ENCODE data around the gene SORCS2.

The SORCS2 gene

DNA sequence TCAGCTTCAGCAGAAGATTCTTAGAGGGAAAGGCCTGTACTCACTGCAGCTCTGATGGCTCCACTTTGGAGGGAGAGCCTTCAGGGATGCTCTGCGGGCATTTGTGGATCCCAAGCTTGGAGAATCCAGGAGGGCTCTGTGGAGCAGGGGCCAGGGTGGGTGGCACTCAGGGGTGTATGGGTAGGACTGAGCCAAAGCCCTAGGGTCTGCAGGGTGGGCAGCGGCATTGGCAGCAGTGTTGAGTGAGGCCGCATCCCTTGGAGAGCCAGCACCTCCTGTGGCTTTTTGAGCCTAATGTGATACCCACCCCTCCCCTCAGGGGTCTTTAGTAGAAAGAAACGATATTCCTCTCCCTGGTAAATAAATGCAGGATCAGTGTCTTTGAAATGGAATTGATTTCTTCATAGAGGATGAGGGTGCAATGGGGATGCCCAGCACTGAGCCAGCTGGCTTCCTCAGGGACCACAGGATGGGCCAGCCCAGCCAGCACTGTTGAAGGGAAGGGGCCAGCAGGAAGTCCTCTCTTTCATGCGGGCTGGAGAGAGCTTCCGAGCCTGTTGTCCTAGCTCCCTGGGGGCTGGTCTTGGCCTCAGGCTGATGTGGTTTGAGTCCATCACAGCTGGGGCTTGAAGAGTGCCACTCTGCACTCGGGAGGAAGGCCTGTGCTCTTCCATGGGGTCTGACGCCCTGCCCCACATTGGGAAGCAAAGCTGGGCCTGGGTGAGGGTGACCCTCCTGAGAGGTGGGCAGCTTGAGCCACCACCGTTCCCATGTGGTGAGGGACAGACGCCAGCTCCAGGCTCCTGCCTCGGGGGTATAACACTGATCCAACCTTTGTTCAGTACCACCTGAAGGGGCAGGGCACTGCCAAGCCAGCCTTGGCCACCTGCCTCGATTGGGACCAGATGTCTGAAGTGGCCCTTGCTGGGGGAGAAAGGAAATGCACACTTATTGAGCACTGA is 192.9 kb downstream of the SORCS2 start:
- Mint-ChIP-seq H3K4me1 (no peaks in the 10 kb centered on the region), H3K27me3 (no peaks in the 10 kb centered on the region), H3K9me3 (peaks cover 8 to 19% of the 10 kb centered on the region in 2 donors), H3K4me3 (no peak overlapping the region), H3K27ac (peak overlapping the region; percentile 65 to 71)
- ATAC-seq (no peak), DNase-seq (no peak)

DNA sequence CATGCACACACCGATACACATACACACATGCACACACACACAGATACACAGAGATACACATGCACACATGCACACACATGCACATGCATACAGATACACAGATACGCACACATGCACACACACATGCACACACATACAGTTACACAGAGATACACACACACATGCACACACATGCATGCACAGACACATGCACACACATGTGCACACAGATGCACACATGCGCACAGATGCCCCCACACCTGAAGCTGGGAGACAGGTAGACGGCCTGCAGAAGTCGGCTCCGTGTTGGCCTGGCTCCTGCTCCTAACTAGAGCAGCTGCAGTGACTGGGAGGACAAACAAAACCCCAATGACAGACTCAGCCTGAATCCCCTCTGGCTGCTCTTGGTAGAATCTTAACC is 195.6 kb downstream of the SORCS2 start:
- Mint-ChIP-seq H3K4me3 (no peak overlapping the region), H3K27ac (no peak overlapping the region)
- ATAC-seq, result no peak

DNA sequence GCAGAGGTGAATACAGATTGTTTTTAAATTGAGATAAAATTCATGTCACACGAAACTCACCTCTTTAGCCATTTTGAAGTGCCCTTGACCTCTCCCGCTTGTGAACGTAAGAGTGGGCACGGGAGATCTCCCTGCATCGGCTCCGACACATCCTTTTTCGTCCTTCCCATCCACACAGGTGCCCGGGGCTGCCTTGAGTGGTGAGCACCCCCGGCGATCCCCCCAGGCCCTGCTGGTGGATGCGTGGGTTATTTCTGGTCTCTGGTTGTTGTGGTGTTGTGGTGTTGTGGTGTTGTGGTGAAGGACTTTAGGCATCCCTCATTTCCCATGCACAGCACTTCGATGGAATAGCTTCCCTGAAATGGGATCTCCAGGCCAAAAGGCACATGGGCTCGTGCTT is 196.3 kb downstream of the SORCS2 start:
- Mint-ChIP-seq H3K9me3 (peaks cover 8 to 19% of the 10 kb centered on the region in 2 donors), H3K4me1 (no peaks in the 10 kb centered on the region), H3K27ac (no peak overlapping the region), H3K4me3 (no peak overlapping the region), H3K27me3 (no peaks in the 10 kb centered on the region)
- DNase-seq (no peak), ATAC-seq (no peak)

More for the DNA sequence above, 195.6 kb downstream of the SORCS2 start:
- H3K9me3 Mint-ChIP-seq, result peaks cover 8 to 19% of the 10 kb centered on the region in 2 donors
- H3K4me1 Mint-ChIP-seq, result no peaks in the 10 kb centered on the region
- H3K27me3 Mint-ChIP-seq, result no peaks in the 10 kb centered on the region
- DNase-seq, result no peak

DNA sequence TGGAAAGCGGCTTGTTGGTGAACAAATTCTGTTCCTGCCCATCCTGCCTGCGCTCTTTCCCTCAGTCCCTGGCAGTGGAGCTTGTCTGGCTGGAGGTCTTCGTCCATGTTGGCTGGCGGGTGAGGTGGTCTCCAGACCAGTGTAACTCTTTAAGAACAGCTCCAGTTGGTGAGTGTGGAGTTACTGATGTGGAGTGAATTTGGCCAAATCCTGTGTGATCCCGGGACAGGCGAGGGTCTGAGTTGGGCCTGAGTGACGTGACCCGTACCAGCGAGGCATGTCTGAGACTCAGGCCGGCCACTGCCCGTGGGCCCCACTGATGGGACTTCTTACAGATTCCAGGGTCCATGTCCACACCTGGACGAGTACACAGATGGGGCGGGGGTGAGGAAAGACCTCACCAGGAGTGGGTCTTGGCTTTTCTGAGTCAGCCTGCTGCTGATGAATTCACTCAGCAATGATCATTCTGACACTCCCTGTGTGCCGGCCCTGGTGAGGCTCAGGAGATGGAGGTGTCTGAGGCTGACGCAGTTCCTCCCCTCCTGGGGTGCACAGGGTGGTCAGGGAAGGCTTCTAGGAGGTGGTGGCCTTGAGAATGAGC is 196.9 kb downstream of the SORCS2 start:
- no peak for DNase-seq
- no peaks in the 10 kb centered on the region for H3K27me3 Mint-ChIP-seq
- no peak overlapping the region for H3K27ac Mint-ChIP-seq
- no peaks in the 10 kb centered on the region for H3K4me1 Mint-ChIP-seq
- ATAC-seq, result no peak
- peaks cover 8 to 19% of the 10 kb centered on the region in 2 donors for H3K9me3 Mint-ChIP-seq
- no peak overlapping the region for H3K4me3 Mint-ChIP-seq

DNA sequence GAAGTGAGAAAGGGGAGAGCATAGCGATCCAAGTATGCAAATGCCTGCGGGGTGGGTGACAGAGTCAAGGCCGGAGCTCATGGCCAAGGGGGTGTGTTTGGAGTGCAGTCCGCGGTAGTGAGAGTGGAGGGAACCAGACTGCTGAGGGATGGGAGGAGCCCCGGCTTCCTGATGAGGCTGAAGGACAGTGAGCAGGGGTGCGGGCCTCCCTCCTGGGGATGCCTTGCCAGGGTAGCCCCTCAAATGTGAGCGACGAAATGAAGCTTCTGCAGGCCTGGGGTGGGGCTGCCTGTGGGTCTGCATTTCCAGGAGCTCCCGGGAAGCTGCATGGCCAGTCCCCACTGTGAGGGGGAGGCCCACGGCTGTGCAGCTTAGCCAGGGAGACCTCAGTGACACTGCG is 197.4 kb downstream of the SORCS2 start:
- no peaks in the 10 kb centered on the region for H3K27me3 Mint-ChIP-seq
- DNase-seq (no peak), ATAC-seq (no peak)
- no peak overlapping the region for H3K27ac Mint-ChIP-seq
- no peak overlapping the region for H3K4me3 Mint-ChIP-seq
- peaks cover 8 to 19% of the 10 kb centered on the region in 2 donors for H3K9me3 Mint-ChIP-seq
- H3K4me1 Mint-ChIP-seq, result no peaks in the 10 kb centered on the region

DNA sequence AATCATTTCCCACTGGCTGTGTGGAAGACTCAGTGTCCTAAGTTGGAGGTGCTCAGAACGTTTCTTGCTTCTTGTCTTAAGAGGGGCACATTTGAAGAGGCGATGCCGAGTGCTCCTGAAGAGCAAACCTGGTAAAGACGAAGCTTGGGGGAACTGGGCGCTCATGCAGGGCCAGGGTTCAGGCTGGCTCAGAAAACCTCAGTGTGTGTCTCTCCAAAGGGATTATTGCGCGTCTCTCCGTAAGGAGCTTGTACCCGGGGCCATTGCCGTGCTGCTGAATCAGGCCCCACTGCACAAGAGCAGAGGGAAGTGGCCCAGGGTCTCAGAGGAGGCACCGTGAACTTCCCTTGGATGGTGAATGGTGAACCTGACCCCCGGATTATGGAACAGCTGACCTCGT is 198.0 kb downstream of the SORCS2 start:
- no peak overlapping the region for H3K27ac Mint-ChIP-seq
- ATAC-seq, result no peak
- DNase-seq, result no peak
- no peaks in the 10 kb centered on the region for H3K27me3 Mint-ChIP-seq
- H3K4me1 Mint-ChIP-seq, result no peaks in the 10 kb centered on the region
- no peak overlapping the region for H3K4me3 Mint-ChIP-seq
- H3K9me3 Mint-ChIP-seq, result peaks cover 8 to 19% of the 10 kb centered on the region in 2 donors

DNA sequence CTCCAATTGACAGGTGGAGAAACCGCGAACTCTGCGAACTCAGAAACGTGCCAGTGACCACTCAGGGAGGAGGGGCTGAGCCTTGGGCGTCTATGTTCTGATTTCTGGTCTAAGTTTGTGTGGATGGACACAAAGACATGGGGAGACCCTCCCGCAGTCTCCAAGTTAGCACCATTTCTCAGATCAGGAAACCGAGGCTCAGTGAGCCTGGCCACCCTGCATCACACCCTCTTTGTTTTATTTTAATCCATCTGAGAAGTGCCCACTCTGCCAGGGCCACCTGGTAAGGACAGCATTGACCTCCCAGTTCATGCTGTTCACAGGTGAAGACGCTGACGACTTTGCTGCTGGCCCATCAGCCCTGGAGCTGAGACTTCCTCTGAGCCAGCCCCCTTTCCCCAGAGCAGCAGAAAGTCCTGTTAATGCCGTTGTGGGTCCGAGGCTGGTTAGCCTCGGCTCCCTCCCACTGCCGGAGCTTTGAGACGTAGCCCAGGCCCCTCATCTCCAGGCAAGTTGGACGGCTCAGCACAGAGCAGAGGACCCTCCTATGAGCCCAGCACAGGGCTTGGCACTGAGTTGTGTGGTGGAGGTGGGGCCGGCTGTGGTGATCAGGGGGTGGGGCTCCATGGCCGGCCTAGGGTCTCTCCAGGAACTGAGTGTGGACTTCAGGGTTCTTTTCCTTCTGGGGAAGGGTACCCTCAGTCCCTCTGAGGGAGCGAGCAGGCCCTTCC is 198.7 kb downstream of the SORCS2 start:
- ATAC-seq, result no peak
- DNase-seq, result no peak
- no peaks in the 10 kb centered on the region for H3K27me3 Mint-ChIP-seq
- H3K9me3 Mint-ChIP-seq, result peaks cover 8 to 16% of the 10 kb centered on the region in 2 donors
- no peaks in the 10 kb centered on the region for H3K4me1 Mint-ChIP-seq
- no peak overlapping the region for H3K27ac Mint-ChIP-seq
- H3K4me3 Mint-ChIP-seq, result no peak overlapping the region

DNA sequence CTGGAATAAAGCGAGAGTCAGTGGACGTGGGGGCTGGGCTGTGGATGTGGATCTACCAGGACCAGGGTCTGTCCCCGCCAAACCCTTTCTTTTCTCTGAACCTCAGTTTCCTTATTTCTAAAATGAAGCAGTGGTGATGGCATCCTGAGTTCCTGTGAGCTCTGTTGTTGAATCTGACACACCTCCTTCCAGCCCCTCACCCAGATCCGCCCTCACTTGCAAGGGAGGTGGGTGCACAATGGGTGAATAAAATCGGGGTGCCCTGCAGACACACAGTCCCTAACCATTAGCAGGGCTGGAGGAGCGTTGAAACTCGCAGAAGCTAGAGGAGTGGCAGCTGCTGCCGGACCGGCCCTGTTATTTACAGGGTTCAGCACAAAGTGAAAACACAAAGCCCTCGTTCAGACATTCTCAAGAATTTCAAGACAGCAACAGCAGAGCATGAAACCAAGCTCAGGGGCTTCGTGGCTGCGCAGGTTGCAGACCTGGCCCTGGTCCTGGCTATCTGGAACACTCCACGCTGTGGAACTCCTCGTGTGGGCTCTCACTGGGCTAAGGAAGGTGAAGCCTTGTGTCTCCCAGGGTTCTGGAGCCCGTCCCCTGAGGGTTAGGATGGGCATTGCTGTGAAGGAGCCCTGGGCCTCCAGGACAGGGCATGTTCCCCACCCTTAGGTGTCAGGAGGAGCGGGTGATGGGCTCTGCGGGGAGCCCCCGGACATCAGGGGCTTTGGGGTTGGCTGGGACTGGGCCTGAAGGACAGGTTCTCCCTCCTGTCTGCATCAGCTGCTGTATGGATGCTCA is 199.5 kb downstream of the SORCS2 start:
- Mint-ChIP-seq H3K4me1 (no peaks in the 10 kb centered on the region), H3K4me3 (no peak overlapping the region), H3K27ac (no peak overlapping the region), H3K9me3 (peaks cover 8 to 11% of the 10 kb centered on the region in 2 donors), H3K27me3 (no peaks in the 10 kb centered on the region)
- DNase-seq (no peak), ATAC-seq (no peak)

DNA sequence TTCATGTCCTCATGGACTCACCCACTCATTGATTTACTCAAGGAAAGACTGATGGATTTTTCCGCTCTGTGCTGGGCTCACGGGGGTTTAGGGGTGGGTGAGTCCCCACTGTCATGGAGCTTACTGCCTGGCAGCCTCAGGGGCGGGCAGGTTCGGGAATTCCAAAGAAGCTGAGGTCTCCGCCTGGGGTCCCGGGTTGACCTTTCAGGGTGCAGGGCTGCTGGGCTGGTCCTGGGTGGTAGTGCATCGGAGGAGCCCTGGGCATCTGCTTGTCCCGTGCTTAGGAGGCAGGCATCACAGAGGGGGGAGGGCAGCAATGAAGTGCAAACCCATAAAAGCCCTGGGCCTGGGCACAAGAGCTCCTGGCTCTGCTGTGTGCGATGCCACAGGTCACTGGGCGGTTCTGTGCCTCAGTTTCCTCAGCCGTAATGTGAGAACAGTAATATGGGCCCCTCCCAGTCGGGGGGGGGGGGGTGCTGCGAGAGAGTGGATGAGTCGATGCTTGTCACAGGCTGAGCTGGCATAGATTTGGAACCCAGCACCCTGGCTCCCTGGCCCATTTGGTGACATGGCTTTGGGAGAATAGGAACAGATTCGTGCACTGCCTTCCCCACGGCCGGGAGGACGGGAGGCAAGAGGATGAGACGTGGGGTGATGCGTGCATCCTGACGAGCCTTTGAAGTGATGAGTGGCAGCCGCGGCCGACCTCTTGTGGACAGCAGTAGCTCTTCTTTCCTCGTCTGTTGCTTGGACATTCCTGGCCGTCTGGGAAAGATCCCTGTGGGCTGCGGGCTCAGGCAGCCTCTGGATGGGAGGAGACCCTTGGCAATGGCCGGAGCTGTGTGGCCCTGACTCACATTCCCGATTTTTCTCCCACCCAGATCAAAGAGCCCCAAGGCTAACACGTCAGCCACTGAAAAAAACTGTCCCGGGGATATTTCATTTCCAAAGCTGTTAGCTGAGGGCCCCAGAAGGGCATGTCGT is 200.4 kb downstream of the SORCS2 start:
- Mint-ChIP-seq H3K4me3 (no peak overlapping the region), H3K9me3 (peaks cover 3 to 5% of the 10 kb centered on the region in 2 donors), H3K4me1 (no peaks in the 10 kb centered on the region), H3K27ac (no peak overlapping the region), H3K27me3 (peaks cover 7% of the 10 kb centered on the region)
- no peak for ATAC-seq
- DNase-seq, result no peak

DNA sequence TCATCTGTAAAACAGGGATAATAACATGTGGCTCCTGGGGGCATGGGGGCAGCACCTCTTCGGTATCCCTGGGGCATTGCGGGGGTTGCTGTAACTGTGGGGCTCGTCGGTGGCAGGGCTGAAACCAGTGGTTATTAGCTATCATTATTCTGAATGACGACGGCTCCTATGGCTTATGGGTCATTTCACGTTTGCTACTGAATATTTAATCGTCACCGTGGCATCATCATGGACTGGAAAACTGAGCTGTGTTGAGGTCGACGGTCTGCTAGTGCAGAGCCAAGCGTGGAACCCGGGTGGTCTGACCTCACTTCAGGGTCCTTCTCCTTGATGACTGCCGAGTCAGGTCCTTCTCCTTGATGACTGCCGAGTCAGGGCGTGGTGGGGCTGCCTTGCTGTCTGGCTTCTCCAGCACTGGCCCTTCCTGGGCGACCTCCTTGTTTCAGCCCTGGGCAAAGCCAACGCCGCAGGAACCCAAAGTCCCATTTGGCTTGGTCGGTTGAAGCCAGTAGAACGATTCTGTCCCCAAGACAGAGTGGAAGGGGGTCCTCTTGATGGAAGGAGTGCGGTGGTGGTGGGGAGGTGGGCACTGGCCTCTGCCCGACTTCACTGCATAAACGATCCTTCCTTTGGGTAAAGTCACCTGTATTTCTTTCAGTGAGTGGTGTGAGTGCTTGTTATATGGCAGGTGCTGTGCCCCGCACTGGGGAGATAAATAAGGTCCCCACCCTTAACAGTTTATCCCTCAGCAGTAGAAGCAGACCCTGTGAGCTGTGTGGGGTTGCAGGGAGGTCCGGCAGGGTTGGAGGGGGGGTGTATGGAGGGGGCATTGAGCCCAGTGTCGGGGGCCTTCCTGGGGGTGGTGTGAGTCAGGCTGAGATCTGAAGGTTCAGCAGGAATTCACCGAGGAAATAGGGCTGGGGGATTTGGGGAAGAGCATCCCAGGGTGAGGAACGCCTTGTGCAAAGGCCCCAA is 201.6 kb downstream of the SORCS2 start:
- no peaks in the 10 kb centered on the region for H3K9me3 Mint-ChIP-seq
- peaks cover 14% of the 10 kb centered on the region for H3K27me3 Mint-ChIP-seq
- H3K4me3 Mint-ChIP-seq, result no peak overlapping the region
- ATAC-seq, result no peak
- DNase-seq, result no peak
- H3K4me1 Mint-ChIP-seq, result no peaks in the 10 kb centered on the region
- H3K27ac Mint-ChIP-seq, result no peak overlapping the region

DNA sequence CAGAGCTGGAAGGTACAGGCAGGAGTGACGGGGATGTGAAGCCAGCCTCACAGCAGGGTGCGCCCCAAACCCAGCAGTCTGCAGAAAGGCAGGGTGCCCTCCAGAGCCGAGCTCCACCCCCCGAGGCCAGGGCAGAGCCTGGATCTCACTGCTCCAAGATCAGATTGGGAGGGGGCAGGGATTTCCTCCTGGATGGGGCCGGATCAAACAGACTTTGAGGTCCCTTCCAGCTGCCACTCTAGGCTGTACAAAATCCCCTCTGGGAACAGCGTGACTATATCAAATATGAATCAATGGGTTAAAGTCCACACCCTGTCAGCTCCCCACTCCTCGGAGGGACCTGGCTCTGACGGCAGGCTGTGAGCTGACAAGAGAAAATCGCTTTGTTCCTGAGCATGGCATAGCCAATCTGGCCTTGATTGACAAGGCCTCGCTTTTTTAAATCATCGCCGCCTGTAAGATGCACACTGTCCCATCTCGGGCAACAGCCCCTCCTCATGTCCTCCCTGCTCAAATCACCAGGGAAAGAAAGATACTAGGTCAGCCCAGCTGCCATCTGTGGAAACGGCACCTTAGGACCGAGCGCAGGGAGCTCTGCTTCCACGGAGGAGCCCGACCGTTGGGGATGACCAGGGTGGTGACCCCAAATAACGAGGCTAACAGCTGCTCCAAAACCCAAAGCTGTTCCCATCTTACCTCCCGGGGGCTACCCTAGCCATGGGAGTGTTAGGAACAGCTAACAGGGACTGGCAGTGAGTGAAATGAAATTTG is 202.5 kb downstream of the SORCS2 start:
- Mint-ChIP-seq H3K27ac (no peak overlapping the region), H3K4me1 (no peaks in the 10 kb centered on the region)
- ATAC-seq, result no peak

DNA sequence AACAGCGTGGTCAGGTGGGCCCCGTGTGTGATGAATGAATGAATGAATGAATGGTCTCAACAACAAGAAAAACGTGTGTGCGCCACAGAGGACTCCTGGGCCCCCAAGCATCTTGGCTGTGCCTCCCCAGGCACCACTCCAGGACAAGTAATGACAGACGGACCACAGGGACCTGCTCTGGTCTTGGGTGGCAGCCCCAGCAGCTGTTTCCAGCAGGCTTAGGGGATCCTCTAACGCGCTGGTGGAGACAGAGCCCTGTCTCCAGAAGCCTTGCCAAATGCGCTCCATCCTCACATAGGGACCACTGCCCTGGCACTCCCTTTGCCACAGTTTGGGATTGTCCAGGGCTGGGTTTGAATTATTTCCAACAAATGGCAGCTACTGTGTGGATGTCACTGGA is 203.3 kb downstream of the SORCS2 start:
- H3K27me3 Mint-ChIP-seq, result peaks cover 16% of the 10 kb centered on the region
- no peak for ATAC-seq
- H3K9me3 Mint-ChIP-seq, result peaks cover 2 to 5% of the 10 kb centered on the region in 2 donors
- DNase-seq, result no peak
- H3K27ac Mint-ChIP-seq, result no peak overlapping the region
- no peak overlapping the region for H3K4me3 Mint-ChIP-seq
- H3K4me1 Mint-ChIP-seq, result no peaks in the 10 kb centered on the region

More for the DNA sequence above, 202.5 kb downstream of the SORCS2 start:
- no peaks in the 10 kb centered on the region for H3K9me3 Mint-ChIP-seq
- no peak overlapping the region for H3K4me3 Mint-ChIP-seq
- H3K27me3 Mint-ChIP-seq, result peaks cover 14% of the 10 kb centered on the region
- no peak for DNase-seq

Measured in stimulated activated naive CD8-positive, alpha-beta T cell treated with anti-CD3 and anti-CD28 coated beads, Interleukin-15, amount 100 ng/mL, for 72 hours (primary cell).